Liver (tissue), 3 donors: ENCODE results near the gene SLC38A5.
"Not testable (repeated sequence)": the region's sequence is repeated elsewhere in the genome, so short reads cannot be mapped to it uniquely, and the experiment has no call there.

Experiments used
- ATF3 ChIP-seq: IDR thresholded peaks from 2 replicates; pipeline ENCODE4 v1.6.1; 2016; ENCODE audit warnings: antibody characterized with exemption
- RAD21 ChIP-seq, 2 donors: IDR thresholded peaks; 2 replicates each; pipeline ENCODE4 v1.6.1; 2016; ENCODE audit warnings: antibody characterized with exemption in 2 of 2, mild to moderate bottlenecking in 2 of 2
- REST ChIP-seq: IDR thresholded peaks from 2 replicates; pipeline ENCODE4 v1.6.1; 2016; ENCODE audit warnings: antibody characterized with exemption, mild to moderate bottlenecking
- SP1 ChIP-seq: IDR thresholded peaks from 2 replicates; pipeline ENCODE4 v1.6.1; 2018; ENCODE audit warnings: antibody characterized with exemption, mild to moderate bottlenecking
- YY1 ChIP-seq: IDR thresholded peaks from 2 replicates; pipeline ENCODE4 v1.6.1; 2016; ENCODE audit warnings: antibody characterized with exemption, mild to moderate bottlenecking
- TF ChIP-seq, protein P1 (sequence below): fragments of 150-350 bp; IDR thresholded peaks from 2 replicates; pipeline ENCODE4 v1.5.1; 2017; ENCODE audit warnings: improper control_type of control experiment, low read depth, low read length; ENCODE audit not compliant: missing input control
- donor health status: healthy.
- donor health status: healthy.

GRCh38 chrX:48519481-48519880 lies 49.4 kb upstream of the SLC38A5 start:
- TF ChIP-seq, protein P1, sequence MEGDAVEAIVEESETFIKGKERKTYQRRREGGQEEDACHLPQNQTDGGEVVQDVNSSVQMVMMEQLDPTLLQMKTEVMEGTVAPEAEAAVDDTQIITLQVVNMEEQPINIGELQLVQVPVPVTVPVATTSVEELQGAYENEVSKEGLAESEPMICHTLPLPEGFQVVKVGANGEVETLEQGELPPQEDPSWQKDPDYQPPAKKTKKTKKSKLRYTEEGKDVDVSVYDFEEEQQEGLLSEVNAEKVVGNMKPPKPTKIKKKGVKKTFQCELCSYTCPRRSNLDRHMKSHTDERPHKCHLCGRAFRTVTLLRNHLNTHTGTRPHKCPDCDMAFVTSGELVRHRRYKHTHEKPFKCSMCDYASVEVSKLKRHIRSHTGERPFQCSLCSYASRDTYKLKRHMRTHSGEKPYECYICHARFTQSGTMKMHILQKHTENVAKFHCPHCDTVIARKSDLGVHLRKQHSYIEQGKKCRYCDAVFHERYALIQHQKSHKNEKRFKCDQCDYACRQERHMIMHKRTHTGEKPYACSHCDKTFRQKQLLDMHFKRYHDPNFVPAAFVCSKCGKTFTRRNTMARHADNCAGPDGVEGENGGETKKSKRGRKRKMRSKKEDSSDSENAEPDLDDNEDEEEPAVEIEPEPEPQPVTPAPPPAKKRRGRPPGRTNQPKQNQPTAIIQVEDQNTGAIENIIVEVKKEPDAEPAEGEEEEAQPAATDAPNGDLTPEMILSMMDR: not testable (repeated sequence)
- not testable (repeated sequence) for TF ChIP-seq YY1; RAD21 (IDR thresholded peaks at IDR 0.05); REST; ATF3; SP1
